HepG2 (cell line): Measurements from ENCODE around the gene RNF182. TPM values are rescaled to one million over a fixed set of nuclear protein-coding genes. Genes with fewer than 3 reads are reported as not detected.

Source experiments
- ATAC-seq: fragments of 200-7000 bp; cut with Tn5 transposase; 3 replicates; pipeline ENCODE4 v1.9.1; 2020; ENCODE audit warnings: mild to moderate bottlenecking, moderate library complexity
- BruUV-seq: library from RNA; stranded (reverse); fragments of 400-500 nt; replicated peaks from 2 replicates; lab custom pipeline; 2021; lab: Mats Ljungman, UMichigan
- CTCF ChIA-PET: fragments of 300-600 bp; formaldehyde crosslinking; extraction: SDS; loops from one replicate; lab custom pipeline; 2021; ENCODE audit warnings: low total read pairs, inconsistent platforms, low intra/inter-chr PET ratio; lab: Yijun Ruan, JAX
- POLR2A ChIA-PET: fragments of 350-600 bp; sonication (Branson Sonifier 250); formaldehyde crosslinking; loops from one replicate; lab custom pipeline; 2020; ENCODE audit warnings: antibody characterized with exemption, inconsistent platforms; lab: Yijun Ruan, JAX
- DNase-seq: peaks from one replicate; pipeline ENCODE4 v3.0.0-alpha.2; 2015; ENCODE audit warnings: low spot score
- FAIRE-seq: peaks from 3 replicates; lab custom pipeline; 2011; peaks lifted over from hg19 to GRCh38; lab: Jason Lieb, UNC
- H2AFZ ChIP-seq: one replicate; pipeline ENCODE4 v1.6.1; 2011; ENCODE audit warnings: low read length, inconsistent platforms
- H3K27ac ChIP-seq: fragments of 300-600 bp; 3 replicates; pipeline ENCODE4 v1.8.0; 2011; ENCODE audit warnings: mixed run types, mild to moderate bottlenecking, mixed read lengths, low read length, inconsistent platforms; ENCODE audit not compliant: insufficient read depth; ENCODE audit errors: extremely low read length
- H3K27me3 ChIP-seq, 2 experiments: fragments of 200-600 bp in 1 of 2; 2 replicates in 1 of 2; 3 replicates in 1 of 2; pipeline versions ENCODE4 v1.6.0 to v1.8.0; 2011; ENCODE audit warnings: low read length in 2 of 2, mild to moderate bottlenecking in 2 of 2, moderate library complexity in 2 of 2, inconsistent platforms in 1 of 2; ENCODE audit not compliant: insufficient read depth in 2 of 2, control insufficient read depth in 1 of 2
- H3K36me3 ChIP-seq, 2 experiments: fragments of 200-600 bp in 1 of 2; replicated peaks in 1 of 2; 2 replicates in 1 of 2; 3 replicates in 1 of 2; pipeline versions ENCODE4 v1.5.1 to v1.8.0; 2011; ENCODE audit warnings: low read length in 2 of 2, inconsistent platforms in 1 of 2; ENCODE audit not compliant: insufficient read depth in 2 of 2, control insufficient read depth in 1 of 2
- H3K4me1 ChIP-seq: 2 replicates; pipeline ENCODE4 v1.5.1; 2012; ENCODE audit warnings: low read length, inconsistent platforms; ENCODE audit not compliant: insufficient read depth
- H3K4me2 ChIP-seq: 2 replicates; pipeline ENCODE4 v1.6.0; 2011; ENCODE audit warnings: low read depth, low read length, inconsistent platforms
- H3K4me3 ChIP-seq, 3 experiments: fragments of 200-600 bp in 1 of 3; sonication (generic), shearing (Covaris generic) in 1 of 3; replicated peaks in 1 of 3; 2 replicates each; pipeline ENCODE4 v1.5.1; 2011 to 2016; ENCODE audit warnings: low read length in 3 of 3, inconsistent platforms in 2 of 3, low read depth in 2 of 3, mild to moderate bottlenecking in 2 of 3, control low read depth in 1 of 3, mixed read lengths in 1 of 3; ENCODE audit not compliant: insufficient read depth in 1 of 3
- H3K79me2 ChIP-seq: one replicate; pipeline ENCODE4 v1.6.1; 2011; ENCODE audit warnings: low read length, inconsistent platforms; ENCODE audit not compliant: insufficient read depth
- H3K9ac ChIP-seq: 2 replicates; pipeline ENCODE4 v1.6.0; 2011; ENCODE audit warnings: mild to moderate bottlenecking, low read depth, low read length, inconsistent platforms; ENCODE audit not compliant: insufficient read depth
- H3K9me3 ChIP-seq: 2 replicates; pipeline ENCODE4 v1.5.1; 2012; ENCODE audit warnings: mild to moderate bottlenecking, low read length
- H4K20me1 ChIP-seq: 2 replicates; pipeline ENCODE4 v1.6.0; 2011; ENCODE audit warnings: inconsistent platforms, mild to moderate bottlenecking, low read length, moderate library complexity; ENCODE audit not compliant: insufficient read depth
- ARNT ChIP-seq: fragments of 450-650 bp; IDR thresholded peaks from 2 replicates; pipeline ENCODE4 v1.6.1; 2017
- JDP2 ChIP-seq: sonication (generic); formaldehyde crosslinking; IDR thresholded peaks from 2 replicates; pipeline ENCODE4 v1.8.1; 2022; ENCODE audit warnings: missing genetic modification reagents, borderline replicate concordance
- KLF9 ChIP-seq: IDR thresholded peaks from 2 replicates; pipeline ENCODE4 v1.6.1; 2016; ENCODE audit warnings: low read depth
- MAFK ChIP-seq, 2 experiments: IDR thresholded peaks in 1 of 2; conservative IDR thresholded peaks in 1 of 2; 2 replicates each; pipeline ENCODE4 v1.6.1; 2011; ENCODE audit warnings: improper control_type of control experiment in 2 of 2, low read length in 2 of 2
- ZNF274 ChIP-seq: sonication (generic); formaldehyde crosslinking; IDR thresholded peaks from 2 replicates; pipeline ENCODE4 v1.5.1; 2020; ENCODE audit warnings: mild to moderate bottlenecking, missing genetic modification reagents
- in situ Hi-C: cut with HindIII; loops from 2 replicates; pipeline ENCODE4 v1.10.0; 2017; ENCODE audit warnings: low pct_unique_long_range_greater_than_20kb; ENCODE audit not compliant: extremely low pct_ligation_motif_present
- intact Hi-C: fragments of 100-400 bp; cut with micrococcal nuclease; formaldehyde crosslinking; loops from one replicate; pipeline ENCODE4 v1.10.0; 2022; ENCODE audit not compliant: unreplicated experiment
- polyA plus RNA-seq, 8 experiments: library from polyadenylated mRNA; depleted of rRNA in 3 of 8; stranded (reverse) in 7 of 8; unstranded in 1 of 8; fragments of >200 nt; fragmentation: Illumina TruSeq in 4 of 8; extraction: Trizol in 4 of 8; gene quantifications; 2 replicates each; pipeline versions ENCODE4 v1.2.1 to v1.2.3, GENCODE V29; 2011 to 2016; ENCODE audit warnings: low read depth in 4 of 8, missing spikeins in 1 of 8, mixed read lengths in 1 of 8; ENCODE audit not compliant: insufficient read depth in 1 of 8
- total RNA-seq, 5 experiments: library from RNA; depleted of rRNA; stranded (reverse); fragments of >200 nt; fragmentation: Illumina TruSeq; extraction: Trizol; gene quantifications; 2 replicates each; pipeline ENCODE4 v1.2.3, GENCODE V29; 2016; ENCODE audit warnings: low read depth in 1 of 5
- TF ChIP-seq, protein P1 (sequence below): sonication (generic); formaldehyde crosslinking; IDR thresholded peaks from 2 replicates; pipeline ENCODE4 v1.8.0; 2022; ENCODE audit warnings: missing genetic modification reagents, mild to moderate bottlenecking, borderline replicate concordance
- TF ChIP-seq, protein P2 (sequence below): sonication (generic); formaldehyde crosslinking; IDR thresholded peaks from 2 replicates; pipeline ENCODE4 v1.5.0; 2020; ENCODE audit warnings: mild to moderate bottlenecking, low read depth, missing genetic modification reagents, borderline replicate concordance

Gene RNF182
- total and polyA plus RNA-seq, 2 of the 13 experiments (the other 11 are each of a cell fraction or from before 2014, with no cell fraction given), result not detected

DNA sequence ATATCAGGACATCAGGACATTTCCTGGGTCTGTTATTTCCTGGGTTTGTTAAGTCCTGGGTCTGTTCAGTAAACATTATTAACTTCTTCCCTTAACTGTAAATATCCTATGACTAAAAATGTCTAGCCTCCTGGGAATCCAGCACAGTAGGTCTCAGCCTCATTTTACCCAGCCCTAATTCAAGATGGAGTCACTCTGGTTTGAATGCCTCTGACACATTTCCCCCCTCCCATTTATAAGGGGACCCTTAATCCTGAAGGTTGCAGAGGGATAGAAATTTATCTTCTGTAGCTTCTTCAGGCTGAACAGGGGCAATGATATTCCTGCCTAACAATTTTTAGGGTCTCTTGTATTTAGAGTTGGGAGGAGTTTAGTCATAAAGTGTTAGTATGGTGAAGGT lies 21.8 kb downstream of the RNF182 start:
- TF ChIP-seq, protein P1, sequence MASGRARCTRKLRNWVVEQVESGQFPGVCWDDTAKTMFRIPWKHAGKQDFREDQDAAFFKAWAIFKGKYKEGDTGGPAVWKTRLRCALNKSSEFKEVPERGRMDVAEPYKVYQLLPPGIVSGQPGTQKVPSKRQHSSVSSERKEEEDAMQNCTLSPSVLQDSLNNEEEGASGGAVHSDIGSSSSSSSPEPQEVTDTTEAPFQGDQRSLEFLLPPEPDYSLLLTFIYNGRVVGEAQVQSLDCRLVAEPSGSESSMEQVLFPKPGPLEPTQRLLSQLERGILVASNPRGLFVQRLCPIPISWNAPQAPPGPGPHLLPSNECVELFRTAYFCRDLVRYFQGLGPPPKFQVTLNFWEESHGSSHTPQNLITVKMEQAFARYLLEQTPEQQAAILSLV (CRISPR knock-in tag), result no peak
- no peak for TF ChIP-seq KLF9 (CRISPR knock-in tag)
- Histone ChIP-seq H3K9ac (no peak overlapping the region), H3K4me3 (no peak overlapping the region), H3K27me3 (peaks cover 0 to under 1% of the 10 kb centered on the region in 2 experiments; a peak in 1 of 5 replicates), H3K27ac (no peak overlapping the region), H3K36me3 (no peaks in the 10 kb centered on the region), H3K4me1 (no peaks in the 10 kb centered on the region), H3K79me2 (no peaks in the 10 kb centered on the region), H3K4me2 (no peak overlapping the region), H4K20me1 (no peaks in the 10 kb centered on the region), H2AFZ (no peak overlapping the region), H3K9me3 (no peaks in the 10 kb centered on the region)
- in situ Hi-C loops (no loop called here), intact Hi-C loops (no loop called here)
- FAIRE-seq, result no peak
- BruUV-seq, result no TSS peak
- no peak for DNase-seq
- POLR2A ChIA-PET, result no interaction called here
- ATAC-seq, result no peak
- CTCF ChIA-PET, result no interaction called here

DNA sequence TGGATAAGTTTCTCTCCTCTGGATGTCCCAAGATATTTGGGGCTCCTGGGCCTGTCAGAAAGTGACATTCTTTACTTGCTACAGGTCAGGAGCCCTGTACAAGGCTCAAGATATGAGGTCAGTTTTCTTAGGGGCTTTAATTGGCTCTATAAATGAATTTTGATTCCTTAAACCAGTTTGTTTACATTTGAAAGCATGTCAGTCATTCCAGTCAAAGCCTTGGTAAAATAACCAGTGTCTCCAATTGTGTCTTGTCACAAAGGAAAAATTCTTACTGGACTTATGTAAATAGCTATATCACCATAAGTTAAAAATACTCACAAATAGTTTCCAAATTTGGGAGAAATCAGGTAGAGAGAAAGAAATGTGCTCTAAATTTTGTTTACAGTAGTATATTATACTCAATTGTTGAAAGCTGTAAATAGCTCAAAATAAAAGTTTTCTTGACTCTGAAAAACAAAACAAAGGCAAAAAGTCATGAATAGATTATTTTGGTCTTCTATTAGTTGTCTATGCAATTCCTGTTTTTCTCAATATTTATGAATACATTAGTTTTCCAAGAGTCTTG lies 22.9 kb downstream of the RNF182 start:
- FAIRE-seq, result no peak

More for the DNA sequence above, 22.9 kb downstream of the RNF182 start:
- Histone ChIP-seq H3K4me2 (no peak overlapping the region), H2AFZ (no peak overlapping the region), H3K36me3 (no peaks in the 10 kb centered on the region), H4K20me1 (no peaks in the 10 kb centered on the region), H3K9me3 (no peaks in the 10 kb centered on the region), H3K9ac (no peak overlapping the region), H3K27ac (no peak overlapping the region), H3K27me3 (peaks cover 0 to 8% of the 10 kb centered on the region in 2 experiments; a peak in 1 of 5 replicates), H3K79me2 (no peaks in the 10 kb centered on the region), H3K4me3 (no peak overlapping the region), H3K4me1 (no peaks in the 10 kb centered on the region)
- ATAC-seq, result no peak
- TF ChIP-seq, protein P2, sequence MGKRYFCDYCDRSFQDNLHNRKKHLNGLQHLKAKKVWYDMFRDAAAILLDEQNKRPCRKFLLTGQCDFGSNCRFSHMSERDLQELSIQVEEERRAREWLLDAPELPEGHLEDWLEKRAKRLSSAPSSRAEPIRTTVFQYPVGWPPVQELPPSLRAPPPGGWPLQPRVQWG, result no peak
- no peak for TF ChIP-seq MAFK (conservative IDR thresholded peaks at IDR 0.05 in 1 of 2, IDR thresholded peaks at IDR 0.05 in 1 of 2; ENCODE audit: low read length in 2 of 2)
- TF ChIP-seq ZNF274 (CRISPR knock-in tag), result no peak
- TF ChIP-seq ARNT, result no peak
- TF ChIP-seq JDP2, result no peak
- intact Hi-C loops, result no loop called here
- no peak for DNase-seq
- POLR2A ChIA-PET, result no interaction called here
- CTCF ChIA-PET, result no interaction called here
- BruUV-seq, result no TSS peak
- in situ Hi-C loops, result no loop called here
